Gastrocnemius medialis (tissue), 4 donors: ENCODE results near the gene ERC2. TPM values are rescaled to one million over a fixed set of nuclear protein-coding genes. Genes with fewer than 3 reads are reported as not detected.
A peak's percentile ranks its signal among the peaks of the same experiment; 100 is the strongest.

Experiments
- ATAC-seq, 2 donors: fragments of 150-250 bp; one replicate each; pipeline ENCODE4 v1.9.1; 2016
- DNase-seq, 2 donors: peaks; one replicate each; pipeline ENCODE4 v3.0.0-alpha.2; 2019
- H3K27ac ChIP-seq, 4 donors: fragments of 200-600 bp; sonication (generic); 1 replicate in 1 of 4; 2 replicates in 3 of 4; pipeline ENCODE4 v1.5.1; 2016 to 2018; ENCODE audit warnings: mild to moderate bottlenecking in 2 of 4, moderate library complexity in 1 of 4
- H3K27me3 ChIP-seq, 3 donors: fragments of 200-600 bp; sonication (generic) in 2 of 3; 1 replicate in 1 of 3; 2 replicates in 2 of 3; pipeline versions ENCODE4 v1.5.1 to v1.6.0; 2016 to 2019; ENCODE audit warnings: mild to moderate bottlenecking in 1 of 3, moderate library complexity in 1 of 3
- H3K36me3 ChIP-seq, 2 donors: fragments of 200-600 bp; sonication (generic) in 1 of 2; one replicate each; pipeline ENCODE4 v1.5.1; 2017 to 2018
- H3K4me1 ChIP-seq, 2 donors: fragments of 200-600 bp; sonication (generic) in 1 of 2; one replicate each; pipeline ENCODE4 v1.5.1; 2016 to 2017; ENCODE audit warnings: mild to moderate bottlenecking in 2 of 2
- H3K4me3 ChIP-seq, 4 donors: fragments of 200-600 bp; sonication (generic) in 3 of 4; 1 replicate in 1 of 4; 2 replicates in 3 of 4; pipeline ENCODE4 v1.5.1; 2016 to 2019; ENCODE audit warnings: mild to moderate bottlenecking in 2 of 4
- H3K9me3 ChIP-seq, 3 donors: fragments of 200-600 bp; sonication (generic) in 2 of 3; 1 replicate in 1 of 3; 2 replicates in 2 of 3; pipeline ENCODE4 v1.5.1; 2016 to 2019
- CTCF ChIP-seq, 5 experiments: fragments of 450-650 bp in 3 of 5; fragments of 200-600 bp in 2 of 5; sonication (generic) in 2 of 5; IDR thresholded peaks in 4 of 5; conservative IDR thresholded peaks in 1 of 5; 1 replicate in 4 of 5; 2 replicates in 1 of 5; pipeline ENCODE4 v1.5.1; 2016 to 2019; ENCODE audit warnings: antibody characterized with exemption in 5 of 5, mild to moderate bottlenecking in 3 of 5, moderate library complexity in 3 of 5
- POLR2A ChIP-seq, 2 donors: fragments of 450-650 bp; IDR thresholded peaks; one replicate each; pipeline ENCODE4 v1.6.1; 2017; ENCODE audit warnings: antibody characterized with exemption in 2 of 2, mild to moderate bottlenecking in 2 of 2, moderate library complexity in 2 of 2
- in situ Hi-C, 4 donors: fragments of 200-750 bp; cut with MboI; loops; one replicate each; pipeline versions ENCODE4 v1.15.0 to v1.8.0; 2017; ENCODE audit warnings: low sequenced_read_pairs in 4 of 4
- intact Hi-C: fragments of 100-400 bp; cut with DNase I; formaldehyde crosslinking; loops from one replicate; pipeline ENCODE4 v1.15.1; 2023; ENCODE audit warnings: low total_unique reads
- total RNA-seq, 4 donors: library from RNA; depleted of rRNA; stranded (reverse); fragments of >200 nt; gene quantifications; one replicate each; pipeline versions ENCODE4 v1.1.0 to v1.2.3, GENCODE V29; 2016

ERC2 gene
- total RNA-seq, 4 donors from 2014 or later: not detected

- peak in 1 of 2 donors; percentile 20 for DNase-seq
- no peak for TF ChIP-seq CTCF (IDR thresholded peaks at IDR 0.05 in 4 of 5, conservative IDR thresholded peaks at IDR 0.05 in 1 of 5)
- no peaks in the 10 kb centered on the region for H3K27me3 ChIP-seq
- in situ Hi-C loops (no loop called here), intact Hi-C loops (no loop called here)
- peak; percentile 46 to 65 for ATAC-seq
- H3K4me3 ChIP-seq: no peak overlapping the region
- H3K4me1 ChIP-seq: peaks cover 0 to 4% of the 10 kb centered on the region in 2 donors
- H3K9me3 ChIP-seq: no peaks in the 10 kb centered on the region
- no peaks in the 10 kb centered on the region for H3K36me3 ChIP-seq
- no peak overlapping the region for H3K27ac ChIP-seq
Observed at GRCh38 chr3:55673764-55674163, 794.5 kb downstream of the ERC2 start.

GRCh38 chr3:55669133-55669532 lies 799.1 kb downstream of the ERC2 start:
- DNase-seq (no peak), ATAC-seq (peak in 1 of 2 donors; percentile 30)
- in situ Hi-C loops: no loop called here
- Histone ChIP-seq H3K27me3 (no peaks in the 10 kb centered on the region), H3K27ac (no peak overlapping the region), H3K4me3 (no peak overlapping the region), H3K9me3 (no peaks in the 10 kb centered on the region), H3K36me3 (no peaks in the 10 kb centered on the region), H3K4me1 (no peaks in the 10 kb centered on the region)
- intact Hi-C loops: no loop called here
- TF ChIP-seq POLR2A (IDR thresholded peaks at IDR 0.05) (no peak), CTCF (IDR thresholded peaks at IDR 0.05 in 4 of 5, conservative IDR thresholded peaks at IDR 0.05 in 1 of 5) (no peak)

- intact Hi-C loops (no loop called here), in situ Hi-C loops (no loop called here)
- DNase-seq (no peak), ATAC-seq (no peak)
- H3K27me3 ChIP-seq: no peaks in the 10 kb centered on the region
- H3K36me3 ChIP-seq: no peaks in the 10 kb centered on the region
- no peak overlapping the region for H3K27ac ChIP-seq
- no peak overlapping the region for H3K4me3 ChIP-seq
- TF ChIP-seq POLR2A (IDR thresholded peaks at IDR 0.05) (no peak), CTCF (IDR thresholded peaks at IDR 0.05 in 4 of 5, conservative IDR thresholded peaks at IDR 0.05 in 1 of 5) (no peak)
- no peaks in the 10 kb centered on the region for H3K9me3 ChIP-seq
- H3K4me1 ChIP-seq: no peaks in the 10 kb centered on the region
Observed at GRCh38 chr3:55668359-55668758, 799.9 kb downstream of the ERC2 start.

- H3K4me3 ChIP-seq: no peak overlapping the region
- intact Hi-C loops (no loop called here), in situ Hi-C loops (no loop called here)
- TF ChIP-seq POLR2A (IDR thresholded peaks at IDR 0.05) (no peak), CTCF (IDR thresholded peaks at IDR 0.05 in 4 of 5, conservative IDR thresholded peaks at IDR 0.05 in 1 of 5) (no peak)
- ATAC-seq (no peak), DNase-seq (no peak)
- no peaks in the 10 kb centered on the region for H3K27me3 ChIP-seq
- no peaks in the 10 kb centered on the region for H3K36me3 ChIP-seq
- no peak overlapping the region for H3K27ac ChIP-seq
- no peaks in the 10 kb centered on the region for H3K9me3 ChIP-seq
- no peaks in the 10 kb centered on the region for H3K4me1 ChIP-seq
Observed at GRCh38 chr3:55664387-55664786, 803.9 kb downstream of the ERC2 start.

- Histone ChIP-seq H3K27me3 (no peaks in the 10 kb centered on the region), H3K4me1 (no peaks in the 10 kb centered on the region), H3K9me3 (no peaks in the 10 kb centered on the region), H3K27ac (no peak overlapping the region), H3K36me3 (no peaks in the 10 kb centered on the region), H3K4me3 (no peak overlapping the region)
- TF ChIP-seq POLR2A (IDR thresholded peaks at IDR 0.05) (no peak), CTCF (IDR thresholded peaks at IDR 0.05 in 4 of 5, conservative IDR thresholded peaks at IDR 0.05 in 1 of 5) (no peak)
- intact Hi-C loops: no loop called here
- ATAC-seq: no peak
- in situ Hi-C loops: no loop called here
- DNase-seq: no peak
Observed at GRCh38 chr3:55662683-55663082, 805.6 kb downstream of the ERC2 start.
